HG02943 (cell line): ENCODE data around the gene MAGEA10.
"Not testable (repeated sequence)": the region's sequence is repeated elsewhere in the genome, so short reads cannot be mapped to it uniquely, and the experiment has no call there.

ENCODE experiments used
- ATAC-seq: cut with Tn5 transposase; IDR thresholded peaks from one replicate; pipeline ENCODE4 v1.9.1; 2021; ENCODE audit warnings: mild to moderate bottlenecking, low read depth, moderate library complexity; ENCODE audit not compliant: unreplicated experiment

MAGEA10 gene

DNA sequence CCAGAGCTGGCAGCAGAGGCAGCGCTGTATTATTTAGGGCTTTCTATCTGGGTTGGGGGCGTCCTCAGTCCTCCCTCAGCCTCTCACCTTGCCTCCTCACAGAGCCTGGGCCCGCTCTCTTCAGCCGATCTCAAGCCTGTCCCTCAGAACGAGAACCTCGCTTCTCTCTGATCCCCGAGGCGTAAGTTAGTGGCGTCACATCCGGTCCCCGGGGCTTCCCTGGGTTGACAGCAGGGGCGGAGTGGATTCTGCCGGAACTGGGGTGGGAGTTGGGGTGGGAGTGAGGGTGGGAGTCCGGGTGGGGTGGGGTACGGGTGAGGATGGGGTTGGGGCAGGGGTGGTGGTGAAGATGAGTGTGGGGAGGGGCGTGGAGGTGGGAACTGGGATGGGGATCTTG is at the start of gene MAGEA10:
TSS of gene MAGEA10 (minus strand) at position 190 of the 397 bp plus-strand sequence. CDS start 2,957 bp downstream, outside the sequence.
- ATAC-seq, result no peak

DNA sequence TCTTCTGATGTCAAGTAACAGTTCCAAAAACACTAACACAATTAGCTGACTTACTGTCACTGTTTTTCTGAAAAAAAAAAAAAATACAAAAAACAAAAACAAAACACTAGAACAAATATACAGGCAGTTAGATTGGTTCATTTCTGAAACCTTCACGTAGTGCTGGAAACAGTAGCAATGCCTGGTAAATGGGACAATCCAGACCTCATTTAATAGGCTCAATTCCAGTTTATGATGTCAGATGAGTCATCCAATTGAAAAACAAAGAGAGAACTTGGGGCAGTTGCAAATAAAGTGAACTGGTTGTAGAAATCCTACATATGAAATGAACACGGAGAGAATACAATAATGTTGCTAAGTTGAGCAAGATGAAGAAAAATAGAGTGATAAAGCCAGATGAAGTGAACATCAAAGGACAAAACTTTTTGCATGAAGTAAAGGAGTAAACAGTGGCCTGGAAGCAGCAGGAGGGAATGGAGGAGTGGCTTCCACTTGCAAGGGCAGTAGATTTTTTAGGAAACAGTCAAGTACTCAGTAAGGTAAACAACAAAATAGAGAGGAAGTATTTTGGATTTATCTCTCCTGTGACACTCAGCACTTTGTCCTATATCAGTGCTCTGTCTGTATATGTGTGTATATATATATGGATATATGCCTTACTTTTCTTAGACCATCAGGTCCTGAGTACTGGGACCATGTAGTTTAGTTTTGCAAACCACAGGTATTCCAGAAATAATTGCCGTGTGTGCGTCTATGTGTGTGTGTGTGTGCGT is 39.3 kb upstream of the MAGEA10 start:
- no peak for ATAC-seq

DNA sequence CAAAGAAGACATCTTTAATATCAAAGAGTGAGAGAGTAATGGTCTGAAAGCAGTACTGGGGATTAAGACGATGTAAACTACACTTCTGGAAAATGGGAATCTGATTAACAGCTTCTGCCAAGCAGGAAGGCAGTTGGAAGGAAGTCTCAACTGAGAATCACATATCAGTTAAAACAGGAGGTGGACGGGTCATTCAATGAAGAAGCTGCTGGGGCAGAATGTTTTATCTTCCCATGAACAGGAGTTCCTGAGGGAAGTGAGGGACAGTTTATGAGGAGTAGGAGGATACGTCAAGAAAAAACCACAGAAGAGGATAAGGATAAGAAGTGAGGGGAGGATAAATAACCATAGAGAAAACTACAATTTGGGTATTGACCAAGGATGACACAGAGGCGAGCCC is 38.7 kb upstream of the MAGEA10 start:
- ATAC-seq, result no peak

DNA sequence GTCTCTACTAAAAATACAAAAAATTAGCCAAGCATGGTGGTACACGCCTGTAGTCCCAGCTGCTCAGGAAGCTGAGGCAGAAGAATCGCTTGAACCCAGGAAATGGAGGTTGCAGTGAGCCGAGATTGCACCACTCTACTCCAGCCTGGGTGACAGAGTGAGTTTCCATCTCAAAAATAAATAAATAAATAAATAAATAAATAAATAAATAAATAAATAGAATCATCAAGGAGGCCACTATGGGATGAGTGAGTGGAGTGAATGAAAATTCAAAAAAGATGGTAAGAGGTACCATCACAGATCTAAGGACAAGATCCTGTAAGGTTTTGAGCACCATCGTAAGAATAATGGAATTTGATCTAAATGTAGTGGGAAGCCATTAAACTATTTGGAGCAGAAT is 37.5 kb upstream of the MAGEA10 start:
- not testable (repeated sequence) for ATAC-seq

DNA sequence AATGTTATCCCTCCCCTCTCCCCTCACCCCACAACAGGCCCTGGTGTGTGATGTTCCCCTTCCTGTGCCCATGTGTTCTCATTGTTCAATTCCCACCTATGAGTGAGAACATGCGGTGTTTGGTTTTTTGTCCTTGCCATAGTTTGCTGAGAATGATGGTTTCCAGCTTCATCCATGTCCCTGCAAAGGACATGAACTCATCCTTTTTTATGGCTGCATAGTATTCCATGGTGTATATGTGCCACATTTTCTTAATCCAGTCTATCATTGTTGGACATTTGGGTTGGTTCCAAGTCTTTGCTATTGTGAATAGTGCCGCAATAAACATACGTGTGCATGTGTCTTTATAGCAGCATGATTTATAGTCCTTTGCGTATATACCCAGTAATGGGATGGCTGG is 35.5 kb upstream of the MAGEA10 start:
- ATAC-seq, result not testable (repeated sequence)

DNA sequence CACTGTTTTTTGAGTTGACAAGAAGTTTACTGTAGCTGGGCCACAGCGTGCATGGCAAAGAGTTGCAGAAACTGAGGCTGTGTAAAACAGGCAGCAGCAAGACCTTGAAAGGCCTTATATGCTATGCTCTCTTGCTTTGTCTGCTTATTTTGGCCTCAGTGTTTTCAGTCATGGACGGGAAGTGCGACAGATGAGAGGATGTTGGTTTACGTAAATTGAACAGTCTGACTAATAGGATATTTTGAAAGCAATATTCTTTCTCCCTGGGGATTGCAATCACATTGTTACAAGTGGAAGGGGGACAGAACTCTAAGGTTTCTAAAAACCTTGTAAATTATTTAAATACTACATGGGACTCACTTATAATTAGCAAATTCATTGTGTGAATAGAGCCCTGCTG is 32.2 kb upstream of the MAGEA10 start:
- no peak for ATAC-seq

DNA sequence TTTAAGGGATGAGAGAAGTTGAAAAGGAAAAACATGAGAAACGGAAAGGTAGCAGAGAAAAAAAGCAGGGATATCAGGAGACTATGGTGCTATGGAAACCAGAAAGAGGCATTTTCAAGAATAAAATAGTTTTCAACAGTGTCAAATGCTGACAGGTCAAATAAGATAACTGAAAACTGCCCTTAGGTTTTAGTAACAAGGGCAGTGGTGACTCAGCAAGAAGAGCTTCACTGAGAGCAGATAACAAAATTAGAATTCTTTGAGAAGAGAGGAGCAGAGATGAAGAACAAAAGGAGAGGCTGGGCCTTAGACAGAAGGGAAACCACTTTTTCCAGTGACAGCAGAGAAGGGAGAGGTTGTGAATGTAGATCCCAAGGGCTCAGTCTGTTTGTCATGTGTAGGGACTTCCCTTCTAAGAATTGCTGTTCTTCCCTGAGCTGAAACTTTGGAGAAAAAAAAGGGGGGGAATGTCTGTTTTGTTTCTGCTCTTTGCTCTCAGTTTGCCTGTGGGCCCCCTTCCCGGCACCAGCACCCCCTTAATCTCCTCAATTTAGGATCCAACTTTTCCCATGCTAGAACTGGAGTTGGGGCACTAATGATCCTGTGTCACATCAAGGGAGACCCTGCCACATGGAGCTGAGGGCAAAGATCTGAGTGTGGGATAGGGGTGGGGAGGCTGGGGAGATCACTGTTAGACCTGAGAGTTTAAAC is 26.8 kb upstream of the MAGEA10 start:
- no peak for ATAC-seq

DNA sequence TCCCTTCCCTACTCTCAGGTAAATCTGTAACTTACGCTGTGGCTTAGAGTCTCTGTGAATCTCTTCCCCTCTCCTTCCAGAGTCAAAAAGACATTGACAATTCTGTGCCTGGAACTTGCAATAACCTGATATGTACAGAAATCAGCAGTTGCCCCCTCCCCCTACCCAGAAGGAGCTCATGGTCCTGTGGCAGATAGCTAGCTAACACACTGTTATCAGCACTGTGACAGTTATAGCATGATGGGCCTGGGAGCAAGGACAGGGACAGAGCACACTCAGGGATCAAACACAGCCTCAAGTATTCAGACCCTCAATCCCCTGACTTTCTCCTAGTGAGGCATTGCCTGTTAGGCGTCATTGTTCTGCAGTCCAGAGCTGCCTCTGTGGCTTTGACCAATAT is 18.7 kb upstream of the MAGEA10 start:
- ATAC-seq, result no peak

DNA sequence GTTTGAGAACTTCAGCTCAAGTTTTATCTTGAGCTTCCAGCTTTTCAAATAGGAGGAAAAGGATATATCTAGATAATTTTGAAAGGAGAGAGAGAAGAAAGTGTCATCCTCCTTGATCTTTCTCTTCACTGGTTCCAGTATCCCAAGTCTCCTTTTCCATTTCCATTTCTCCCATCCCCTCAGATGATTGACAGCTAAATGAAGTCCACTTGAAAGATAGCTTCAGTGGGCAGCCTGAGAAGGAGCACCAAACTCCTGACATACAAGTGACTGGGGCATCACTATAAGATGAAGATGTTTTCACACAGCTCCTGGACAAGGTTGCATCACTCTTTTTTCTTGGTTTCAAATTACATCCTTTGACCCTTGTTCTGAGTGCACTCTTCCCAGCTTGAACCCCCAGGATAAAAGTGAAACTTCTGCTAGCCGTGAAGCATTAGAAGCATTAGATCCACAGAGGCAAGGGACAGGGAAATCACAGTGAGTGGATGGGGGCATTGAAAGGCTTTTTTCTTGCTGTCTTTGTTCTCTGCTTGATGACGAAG is 17.5 kb upstream of the MAGEA10 start:
- no peak for ATAC-seq

DNA sequence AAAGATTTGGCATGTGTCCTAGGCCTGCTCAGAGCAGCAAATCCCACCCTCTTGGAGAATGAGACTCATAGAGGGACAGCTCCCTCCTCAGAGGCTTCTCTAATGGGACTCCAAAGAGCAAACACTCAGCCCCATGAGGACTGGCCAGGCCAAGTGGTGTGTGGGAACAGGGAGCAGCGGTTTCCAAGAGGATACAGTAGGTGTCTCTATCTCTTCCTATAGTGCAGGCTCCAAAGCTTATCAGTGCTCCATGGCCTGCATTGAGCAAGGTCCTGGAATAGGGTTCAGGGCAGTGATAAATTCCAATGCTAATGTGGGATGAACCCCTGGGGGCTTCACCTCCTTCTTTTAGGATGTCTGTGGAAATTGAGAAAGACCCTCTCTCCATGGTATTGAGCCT is 15.7 kb upstream of the MAGEA10 start:
- ATAC-seq, result no peak

DNA sequence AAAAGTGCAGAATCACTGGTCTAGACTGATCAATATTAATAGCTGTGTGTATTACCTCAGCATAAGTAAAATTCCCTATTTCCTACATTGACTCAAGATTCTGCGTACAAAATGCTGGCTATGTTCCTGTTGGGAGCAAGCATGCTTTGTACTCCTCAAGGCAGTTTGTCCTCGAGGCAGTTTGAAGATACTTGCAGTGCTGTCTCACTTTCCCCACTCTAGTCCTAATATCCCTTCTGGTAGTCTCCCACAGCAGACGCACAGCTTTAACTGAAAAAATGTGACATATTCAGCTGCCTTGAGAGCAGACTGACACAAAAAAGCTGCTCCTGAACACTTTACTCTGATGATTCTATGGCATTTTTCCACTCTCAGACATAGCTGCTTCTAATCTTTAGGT is 12.9 kb upstream of the MAGEA10 start:
- no peak for ATAC-seq

DNA sequence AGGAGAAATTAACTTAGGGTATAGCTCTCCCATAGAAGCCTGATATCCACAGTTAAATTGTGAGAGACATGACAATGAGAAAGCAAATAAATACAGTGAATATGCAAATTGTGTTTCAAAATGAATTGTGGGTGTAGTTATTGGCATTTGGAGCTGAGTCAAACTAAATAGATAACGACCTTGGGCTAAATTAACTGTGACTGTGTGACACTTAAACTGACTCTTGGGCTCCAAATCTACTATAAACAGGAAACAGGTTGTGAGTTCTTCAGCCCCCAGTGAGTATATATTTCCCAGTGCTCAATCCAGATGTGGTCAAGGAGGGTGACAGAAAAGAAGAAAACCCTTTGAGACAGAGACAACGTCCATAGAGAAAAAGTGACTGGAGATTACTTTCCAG is 11.3 kb upstream of the MAGEA10 start:
- ATAC-seq, result no peak

DNA sequence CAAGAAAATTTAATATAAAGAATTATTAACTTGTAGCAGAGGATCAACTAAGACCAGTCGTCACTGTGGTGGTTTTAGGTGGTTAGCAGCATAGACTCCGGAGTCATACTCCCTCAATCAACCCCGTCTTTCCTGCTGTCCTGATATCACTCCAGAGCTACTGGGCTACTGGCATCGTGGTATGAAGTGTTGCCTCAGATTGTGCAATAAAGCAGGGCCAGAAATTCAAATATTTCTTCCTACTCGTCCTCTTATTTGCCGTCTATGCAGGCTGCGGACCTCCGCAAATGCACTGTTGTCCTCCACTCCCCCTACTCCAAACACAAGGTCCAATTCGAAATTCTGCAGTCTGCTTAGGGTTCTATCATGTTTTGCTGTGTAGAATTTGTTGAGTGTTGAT is 1.2 kb upstream of the MAGEA10 start:
- ATAC-seq, result no peak

DNA sequence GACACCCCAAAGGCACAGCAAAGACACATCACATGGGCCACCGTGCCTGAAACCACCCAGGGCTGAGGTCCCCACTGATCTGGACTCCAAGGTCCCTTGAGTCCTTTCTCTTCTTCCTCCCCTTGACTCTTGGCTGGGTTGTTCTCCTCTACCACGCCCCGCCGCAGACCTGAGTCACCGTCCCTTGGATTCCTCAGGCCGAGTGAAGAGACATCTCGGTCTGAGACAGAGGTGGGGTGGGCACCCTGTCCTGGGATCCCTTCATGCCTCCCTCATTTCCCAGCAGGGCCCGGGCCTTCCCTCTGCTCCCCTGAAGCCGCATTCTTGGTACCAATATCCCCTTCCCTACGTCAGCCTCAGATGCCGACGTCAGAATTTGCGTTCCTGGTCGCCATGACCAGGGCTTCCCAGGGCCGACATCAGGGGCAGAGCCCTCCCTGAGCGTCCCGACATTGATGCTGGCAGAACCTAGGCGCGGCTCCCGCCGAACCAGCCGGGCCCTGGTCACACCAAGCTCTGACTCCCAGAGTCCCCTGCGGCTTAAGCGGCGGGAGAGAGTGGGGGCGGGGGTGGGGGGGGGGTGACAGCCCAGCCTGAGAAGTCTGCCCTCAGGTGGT is 498 bp downstream of the MAGEA10 start:
- ATAC-seq, result no peak

DNA sequence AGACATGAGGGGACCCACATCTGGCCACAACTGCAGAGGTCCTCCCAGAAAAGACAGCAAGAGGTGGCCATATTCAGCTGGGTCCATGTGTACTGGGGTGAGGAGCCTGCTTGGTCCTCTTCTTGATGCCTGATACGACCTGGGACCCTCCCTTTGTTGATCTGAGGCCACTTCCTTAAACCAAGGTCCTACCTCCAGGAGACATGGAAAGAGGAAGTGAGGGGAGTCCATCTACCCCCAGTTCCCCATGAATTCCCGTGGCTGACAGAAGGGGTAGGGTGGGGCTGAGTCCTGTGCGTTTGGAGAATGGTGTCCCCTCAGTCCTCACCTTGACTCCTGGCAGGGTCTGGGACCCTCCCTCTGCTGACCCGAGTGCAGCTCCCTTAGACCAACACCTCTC is 2.1 kb downstream of the MAGEA10 start:
- ATAC-seq, result no peak

DNA sequence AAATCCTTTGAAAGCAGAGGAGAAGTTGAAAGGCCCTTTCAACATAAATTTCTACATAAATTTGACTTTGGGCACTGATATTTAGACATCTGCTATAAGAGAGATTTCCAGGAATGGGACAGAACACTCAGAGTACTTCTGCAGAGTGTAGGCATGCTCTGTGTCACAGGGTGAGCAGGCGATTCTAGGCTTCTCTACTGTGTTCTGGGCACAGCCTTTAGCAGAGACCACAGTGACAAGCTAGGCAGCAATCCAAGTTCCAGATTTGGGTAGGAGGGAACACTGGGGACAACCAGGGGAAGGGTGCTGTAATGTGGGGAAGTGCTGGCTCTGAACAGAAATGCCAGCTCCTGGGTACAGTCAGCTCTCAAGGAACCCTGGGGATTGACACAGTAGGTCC is 6.9 kb downstream of the MAGEA10 start:
- no peak for ATAC-seq

DNA sequence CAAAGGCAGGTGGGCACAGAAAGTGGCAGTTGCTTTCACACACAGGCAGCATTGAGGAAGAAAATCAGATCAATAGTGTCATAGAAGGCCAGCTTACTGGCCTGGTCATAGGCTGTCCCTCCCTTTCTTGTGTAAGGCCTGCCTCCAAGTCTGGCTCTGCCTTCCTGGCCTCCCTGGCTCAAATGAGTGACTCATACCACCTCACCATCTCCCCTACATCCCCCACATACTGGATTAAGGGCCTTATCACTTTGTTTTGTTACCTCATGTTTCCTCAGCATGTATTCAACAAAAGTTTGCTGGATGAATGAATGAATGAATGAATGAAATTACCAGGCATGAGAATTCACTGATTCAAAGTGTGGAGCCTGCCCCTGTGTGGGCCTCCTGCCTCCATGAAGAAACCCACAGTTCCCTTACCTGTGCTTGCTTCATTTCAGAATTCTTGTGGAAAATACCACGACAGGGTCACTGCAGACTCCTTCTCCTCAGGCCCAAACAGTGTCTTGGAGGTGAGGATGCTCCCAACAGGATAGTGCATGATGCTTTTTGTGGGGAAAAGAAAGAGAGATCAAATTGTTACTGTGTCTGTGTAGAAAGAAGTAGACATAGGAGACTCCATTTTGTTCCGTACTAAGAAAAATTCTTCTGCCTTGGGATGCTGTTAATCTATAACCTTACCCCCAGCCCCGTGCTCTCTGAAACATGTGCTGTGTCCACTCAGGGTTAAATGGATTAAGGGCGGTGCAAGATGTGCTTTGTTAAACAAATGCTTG is 9.1 kb downstream of the MAGEA10 start:
- not testable (repeated sequence) for ATAC-seq

DNA sequence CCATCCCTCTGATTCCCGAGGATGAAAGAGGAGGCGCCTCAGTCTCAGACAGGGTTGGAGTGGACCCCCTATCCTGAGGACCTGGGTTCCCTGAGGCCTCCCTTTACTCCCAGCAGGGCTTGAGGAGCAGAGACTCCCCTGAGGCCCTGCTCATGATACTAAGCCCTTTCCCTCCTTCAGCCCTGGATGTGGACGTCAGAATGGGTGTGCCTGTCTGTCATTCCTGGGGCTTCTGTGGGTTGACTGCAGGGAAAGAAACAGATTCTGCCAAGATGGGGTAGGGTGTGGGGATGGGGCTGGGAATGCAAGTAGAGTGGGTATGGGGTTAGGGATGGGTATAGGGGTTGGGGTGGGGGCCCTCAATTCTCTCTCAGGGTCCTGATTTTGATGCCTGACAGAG is 21.1 kb downstream of the MAGEA10 start:
- no peak for ATAC-seq

DNA sequence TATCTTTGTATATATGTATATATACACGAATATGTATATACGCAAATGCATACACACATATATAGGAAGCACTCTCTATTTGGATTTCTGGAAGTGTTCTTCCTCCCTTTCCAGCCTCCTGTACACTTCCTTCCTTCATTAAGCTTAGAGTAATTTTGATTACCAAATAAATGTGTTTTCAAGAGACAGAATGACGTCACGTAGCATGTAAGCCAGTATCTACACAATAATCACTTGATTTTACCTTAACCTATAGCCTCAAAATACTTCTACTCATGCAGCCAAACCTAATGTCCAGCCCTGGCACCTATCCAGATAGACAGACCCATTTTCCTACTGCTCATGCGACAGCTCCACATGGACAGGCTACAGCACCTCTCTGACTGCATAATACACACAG is 29.9 kb downstream of the MAGEA10 start:
- ATAC-seq, result no peak

DNA sequence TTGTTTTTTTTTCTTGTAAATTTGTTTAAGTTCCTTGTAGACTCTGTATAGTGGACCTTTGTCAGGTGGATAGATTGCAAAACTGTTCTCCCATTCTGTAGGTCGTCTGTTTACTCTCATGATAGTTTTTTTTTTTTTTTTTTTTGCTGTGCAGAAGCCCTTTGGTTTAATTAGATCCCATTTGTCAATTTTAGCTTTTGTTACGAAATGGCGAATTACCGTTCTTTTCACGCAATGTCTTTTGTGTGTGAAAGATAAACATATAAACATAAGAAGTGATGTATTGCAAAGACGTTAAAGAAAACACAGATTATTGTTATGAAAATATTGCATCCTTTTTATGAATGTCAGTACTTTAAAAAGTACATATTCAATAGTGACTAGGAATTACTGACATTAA is 34.5 kb downstream of the MAGEA10 start:
- ATAC-seq, result no peak

DNA sequence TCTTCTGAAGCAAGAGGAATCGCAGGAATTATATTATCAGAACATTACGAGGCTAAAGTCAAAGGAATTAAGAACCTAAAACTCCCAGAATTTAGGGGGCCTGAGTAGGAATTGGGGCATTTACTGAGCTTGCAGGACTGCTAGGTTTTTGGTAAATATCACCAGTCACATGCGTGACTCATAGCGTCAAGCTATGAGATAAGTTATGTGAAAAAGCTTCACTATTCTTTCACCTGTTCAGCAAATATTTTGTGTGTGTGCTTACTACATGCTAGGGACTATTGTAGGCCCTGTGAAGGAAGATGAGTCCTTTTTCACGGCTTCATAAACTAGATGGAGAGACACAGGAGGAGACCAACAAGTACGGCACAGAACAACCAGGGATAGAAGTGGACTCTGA is 52.2 kb downstream of the MAGEA10 start:
- no peak for ATAC-seq
